Stimulated activated CD4-positive, alpha-beta T cell treated with anti-CD3 and anti-CD28 coated beads, Interleukin-1b, Interleukin-23, amount 100 ng/mL, for 4 hours (primary cell): Measurements from ENCODE around the gene PTPN7.
"Not testable (repeated sequence)": the region's sequence is repeated elsewhere in the genome, so short reads cannot be mapped to it uniquely, and the experiment has no call there.

ENCODE experiments used
- DNase-seq, 2 donors: peaks; one replicate each; pipeline ENCODE4 v3.0.0-alpha.2; 2020; ENCODE audit warnings: low read depth in 2 of 2

The PTPN7 gene

GRCh38 chr1:202152399-202152798 is 8.0 kb downstream of the PTPN7 start:
- no peak for DNase-seq

- DNase-seq = no peak
Observed at GRCh38 chr1:202151045-202151444, 9.4 kb downstream of the PTPN7 start.

GRCh38 chr1:202150602-202151001 is 9.8 kb downstream of the PTPN7 start:
- DNase-seq = no peak

GRCh38 chr1:202150187-202150586 is 10.2 kb downstream of the PTPN7 start:
- DNase-seq = no peak

GRCh38 chr1:202149566-202149965 is 10.8 kb downstream of the PTPN7 start:
- no peak for DNase-seq

GRCh38 chr1:202148391-202148790 is 12.0 kb downstream of the PTPN7 start:
- DNase-seq = no peak

- DNase-seq = no peak
Observed at GRCh38 chr1:202146993-202147392, 13.4 kb downstream of the PTPN7 start.

- DNase-seq = no peak
Observed at GRCh38 chr1:202146279-202146678, 14.1 kb downstream of the PTPN7 start.

GRCh38 chr1:202145744-202146140 is 14.7 kb downstream of the PTPN7 start:
- DNase-seq = not testable (repeated sequence)

GRCh38 chr1:202145068-202145743 is 15.2 kb downstream of the PTPN7 start:
- no peak for DNase-seq

GRCh38 chr1:202144402-202145067 is 15.9 kb downstream of the PTPN7 start, which contains the start of gene ARL8A:
Gene ARL8A (minus strand): TSS chr1:202144737. CDS start chr1:202144572, 165 bp downstream.
- peak; percentile 44 to 67 for DNase-seq

GRCh38 chr1:202143768-202144401 is 16.5 kb downstream of the PTPN7 start:
- no peak for DNase-seq

GRCh38 chr1:202143011-202143767 is 17.2 kb downstream of the PTPN7 start:
- DNase-seq = no peak

- DNase-seq = not testable (repeated sequence)
Observed at GRCh38 chr1:202141468-202141867, 18.9 kb downstream of the PTPN7 start.

GRCh38 chr1:202140833-202141232 is 19.6 kb downstream of the PTPN7 start:
- no peak for DNase-seq

- DNase-seq = peak; percentile 32 to 41
Observed at GRCh38 chr1:202135221-202135721, 25.1 kb downstream of the PTPN7 start.

GRCh38 chr1:202134645-202135172 is 25.7 kb downstream of the PTPN7 start:
- no peak for DNase-seq

GRCh38 chr1:202133989-202134388 is 26.4 kb downstream of the PTPN7 start:
- DNase-seq = no peak

- DNase-seq = no peak
Observed at GRCh38 chr1:202133496-202133895, 26.9 kb downstream of the PTPN7 start.

GRCh38 chr1:202133001-202133400 is 27.4 kb downstream of the PTPN7 start:
- DNase-seq = no peak

- DNase-seq = no peak
Observed at GRCh38 chr1:202131956-202132821, 28.2 kb downstream of the PTPN7 start.
